Neural cell (in vitro differentiated cells): ENCODE data around the gene CTSF.

Source experiments
- EP300 ChIP-seq: fragments of 450-650 bp; conservative IDR thresholded peaks from 2 replicates; pipeline ENCODE4 v1.6.1; 2014; ENCODE audit warnings: antibody characterized with exemption, mild to moderate bottlenecking, moderate library complexity; ENCODE audit not compliant: poor library complexity, severe bottlenecking
- POLR2AphosphoS5 ChIP-seq: IDR thresholded peaks from 2 replicates; pipeline ENCODE4 v1.6.1; 2012
- TAF1 ChIP-seq: IDR thresholded peaks from 2 replicates; pipeline ENCODE4 v1.6.1; 2012; ENCODE audit warnings: low read depth
- TF ChIP-seq, protein P1 (sequence below): fragments of 450-650 bp; IDR thresholded peaks from 2 replicates; pipeline ENCODE4 v1.5.1; 2014; ENCODE audit warnings: antibody characterized with exemption, mild to moderate bottlenecking, moderate library complexity; ENCODE audit not compliant: poor library complexity, severe bottlenecking

GRCh38 chr11:66547662-66548009, 20.8 kb downstream of the CTSF start:
- TF ChIP-seq, protein P1, sequence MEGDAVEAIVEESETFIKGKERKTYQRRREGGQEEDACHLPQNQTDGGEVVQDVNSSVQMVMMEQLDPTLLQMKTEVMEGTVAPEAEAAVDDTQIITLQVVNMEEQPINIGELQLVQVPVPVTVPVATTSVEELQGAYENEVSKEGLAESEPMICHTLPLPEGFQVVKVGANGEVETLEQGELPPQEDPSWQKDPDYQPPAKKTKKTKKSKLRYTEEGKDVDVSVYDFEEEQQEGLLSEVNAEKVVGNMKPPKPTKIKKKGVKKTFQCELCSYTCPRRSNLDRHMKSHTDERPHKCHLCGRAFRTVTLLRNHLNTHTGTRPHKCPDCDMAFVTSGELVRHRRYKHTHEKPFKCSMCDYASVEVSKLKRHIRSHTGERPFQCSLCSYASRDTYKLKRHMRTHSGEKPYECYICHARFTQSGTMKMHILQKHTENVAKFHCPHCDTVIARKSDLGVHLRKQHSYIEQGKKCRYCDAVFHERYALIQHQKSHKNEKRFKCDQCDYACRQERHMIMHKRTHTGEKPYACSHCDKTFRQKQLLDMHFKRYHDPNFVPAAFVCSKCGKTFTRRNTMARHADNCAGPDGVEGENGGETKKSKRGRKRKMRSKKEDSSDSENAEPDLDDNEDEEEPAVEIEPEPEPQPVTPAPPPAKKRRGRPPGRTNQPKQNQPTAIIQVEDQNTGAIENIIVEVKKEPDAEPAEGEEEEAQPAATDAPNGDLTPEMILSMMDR: no peak
- TF ChIP-seq EP300 (no peak), TAF1 (no peak), POLR2AphosphoS5 (no peak)
